HS-27A (cell line): ENCODE data around the gene MUC6.

Experiments used
- DNase-seq: peaks from one replicate; pipeline ENCODE4 v3.0.0-alpha.2; 2012; ENCODE audit warnings: low read depth, missing footprints

The MUC6 gene

DNA sequence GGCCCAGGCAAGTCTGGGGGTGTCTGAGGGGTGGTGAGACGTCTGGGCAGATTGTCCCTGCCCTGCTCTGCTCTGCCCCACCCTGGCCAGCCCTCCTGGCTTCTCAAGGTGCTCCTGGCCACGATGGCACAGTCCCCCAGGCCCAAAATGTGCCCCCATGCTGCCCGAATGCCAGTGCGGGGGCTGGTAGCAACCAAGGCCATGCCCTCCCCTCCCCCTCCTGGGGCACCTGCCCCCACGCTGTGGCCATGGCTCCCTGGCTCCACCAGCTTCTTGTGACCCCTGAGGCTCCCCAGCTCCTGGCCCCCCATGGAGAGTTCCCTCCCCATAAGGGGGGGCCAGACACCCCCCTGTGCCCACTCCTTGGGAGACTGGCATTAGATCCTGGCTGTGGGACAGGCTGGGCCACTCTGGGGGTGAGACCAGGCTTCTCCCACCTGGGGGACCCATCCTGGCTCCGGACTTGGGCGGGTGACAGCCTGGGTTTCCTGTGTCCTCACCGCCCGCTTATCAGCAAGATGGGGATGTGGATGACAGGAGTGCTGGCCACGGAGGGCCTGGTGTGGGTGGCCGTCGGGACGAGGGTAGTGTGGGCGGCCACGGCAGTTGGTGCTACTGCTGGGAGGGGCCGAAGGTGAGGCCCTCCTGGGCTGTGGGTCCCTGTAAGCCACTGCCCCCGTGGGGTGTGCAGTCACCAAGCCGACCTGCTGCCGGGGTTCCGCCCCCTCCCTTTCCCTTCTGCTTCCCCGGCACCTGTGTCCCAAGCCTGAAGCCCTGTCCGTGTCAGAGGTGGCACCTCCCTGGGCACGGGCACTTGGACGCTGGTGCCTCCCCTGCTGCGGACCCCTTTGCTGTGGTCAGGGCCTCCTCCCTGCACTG, 15.9 kb upstream of the MUC6 start:
- no peak for DNase-seq

DNA sequence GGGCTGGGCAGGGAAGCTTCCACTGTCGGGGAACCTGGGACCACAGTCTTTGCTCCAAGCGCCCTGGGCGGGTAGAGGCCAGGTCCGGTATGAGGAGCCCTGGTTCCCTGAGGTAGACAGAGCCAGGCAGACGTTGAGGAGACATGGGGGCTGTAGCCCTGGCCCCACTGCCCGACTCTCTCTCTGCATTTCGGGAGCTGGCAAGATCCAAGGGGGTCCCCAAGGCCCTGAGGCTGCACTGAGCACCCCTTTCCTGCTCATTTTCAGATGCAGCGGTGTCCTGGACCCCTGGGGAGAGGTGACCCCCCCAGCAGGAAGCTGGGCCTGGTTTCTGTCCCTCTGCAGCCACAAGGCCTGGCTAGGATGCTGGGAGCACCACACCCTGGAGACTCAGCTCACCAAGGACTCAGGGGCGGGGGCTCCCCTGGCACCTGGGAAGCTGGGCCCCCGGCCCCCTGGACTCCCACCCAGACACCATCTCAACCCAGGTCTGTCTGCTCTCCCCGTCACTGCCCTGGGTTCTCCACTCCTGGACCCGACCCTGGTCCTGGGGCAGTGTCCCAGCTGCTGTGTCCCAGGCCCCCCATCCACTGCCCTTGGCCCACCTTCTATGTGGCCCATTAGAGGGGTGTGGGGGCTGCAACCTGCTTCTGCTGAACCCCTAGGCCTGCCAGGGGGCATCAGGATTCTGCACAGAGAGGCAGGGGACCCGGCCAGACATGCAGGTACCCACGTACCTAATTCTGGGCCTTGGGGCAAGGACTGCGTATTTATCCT, 15.0 kb upstream of the MUC6 start:
- no peak for DNase-seq

DNA sequence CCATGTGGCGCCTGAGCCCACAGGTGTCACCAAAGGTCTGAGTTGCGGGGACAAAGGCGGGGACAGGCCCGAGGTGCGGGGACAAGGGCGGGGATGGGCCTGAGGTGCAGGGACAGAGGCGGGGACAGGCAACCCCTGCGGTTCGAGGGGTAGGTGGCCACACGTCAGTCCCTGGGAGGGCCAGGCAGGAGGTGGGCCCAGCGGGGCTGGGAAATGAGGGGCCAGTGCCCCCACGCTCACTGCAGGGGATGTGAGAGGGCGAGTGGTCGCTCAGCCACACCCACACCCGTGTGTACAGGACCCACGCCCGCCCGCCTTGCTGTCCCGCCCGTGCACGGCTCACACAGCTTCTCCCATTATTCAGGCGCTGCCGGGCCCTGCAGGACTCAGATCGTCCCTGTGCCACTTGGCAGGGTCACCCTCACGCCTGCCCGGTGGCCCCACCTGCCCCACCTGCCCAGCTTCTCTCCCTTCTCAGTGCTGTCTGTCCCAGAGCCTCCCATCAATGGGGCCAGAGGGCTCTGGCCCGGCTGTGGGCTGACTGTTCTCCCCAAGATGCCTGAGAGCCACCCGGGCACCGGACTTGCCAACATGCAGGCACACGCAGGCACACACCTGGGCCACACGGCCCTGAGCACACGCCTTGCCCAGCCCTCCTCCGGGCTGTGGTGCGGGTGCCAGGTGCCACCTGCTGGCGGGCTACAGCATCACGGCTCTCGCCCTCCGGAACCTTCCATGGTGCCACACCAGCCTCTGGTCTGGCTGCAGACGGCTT, 14.2 kb upstream of the MUC6 start:
- DNase-seq = no peak

DNA sequence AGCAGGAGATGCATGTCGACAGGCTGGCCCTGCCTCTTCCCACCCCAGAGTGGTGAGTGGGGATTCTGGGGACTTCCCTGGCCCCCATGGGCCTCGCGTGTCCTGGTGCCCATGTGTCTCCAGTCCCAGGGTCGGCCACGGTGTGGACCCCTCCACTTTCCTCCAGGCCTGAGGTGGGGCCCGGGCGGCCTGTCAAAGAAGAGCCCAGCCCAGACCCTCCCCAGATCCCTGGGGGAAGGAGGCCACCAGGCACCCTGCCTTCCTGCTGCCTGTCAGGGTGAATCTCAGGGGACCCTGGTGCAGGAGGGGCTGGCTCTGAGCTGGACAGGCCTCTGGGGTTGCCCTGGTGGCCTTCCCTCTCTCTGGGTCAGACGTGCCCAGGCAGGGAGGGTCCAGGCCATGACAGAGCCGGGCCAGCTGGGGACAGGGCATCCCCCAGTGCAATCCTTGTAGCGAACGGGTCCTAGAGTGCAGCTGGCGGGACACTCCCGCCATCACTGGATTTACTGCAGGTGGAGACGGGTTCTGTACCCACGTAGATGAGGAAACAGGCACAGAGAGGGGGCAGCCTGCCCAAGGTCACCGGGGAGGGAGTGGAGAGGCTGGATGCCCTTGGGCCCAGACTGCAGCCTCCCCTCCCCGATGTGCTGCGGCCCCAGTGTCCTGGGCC, 13.5 kb upstream of the MUC6 start:
- DNase-seq = no peak

DNA sequence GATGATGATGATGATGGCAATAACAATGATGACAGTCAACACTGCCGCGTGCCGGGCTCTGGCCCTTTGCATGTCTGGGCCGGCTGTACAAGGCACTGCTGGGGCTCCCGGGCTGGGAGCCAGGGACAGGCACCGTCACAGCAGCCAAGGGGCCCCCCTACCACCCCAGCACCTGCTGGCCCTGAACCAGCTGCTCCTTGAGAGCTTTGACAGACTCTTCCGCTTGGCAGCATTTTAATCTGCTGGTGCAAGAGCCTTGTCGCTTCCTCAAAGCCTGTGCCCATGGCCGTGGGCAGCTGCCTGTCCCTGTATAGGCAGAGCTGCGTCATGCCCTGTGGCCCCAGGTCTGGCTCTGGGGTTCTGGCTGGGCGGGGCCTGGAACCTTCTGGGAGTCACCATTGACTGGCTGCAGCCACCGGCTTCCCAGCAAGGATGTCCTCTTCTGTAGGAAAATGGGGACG, 12.9 kb upstream of the MUC6 start:
- DNase-seq = no peak

DNA sequence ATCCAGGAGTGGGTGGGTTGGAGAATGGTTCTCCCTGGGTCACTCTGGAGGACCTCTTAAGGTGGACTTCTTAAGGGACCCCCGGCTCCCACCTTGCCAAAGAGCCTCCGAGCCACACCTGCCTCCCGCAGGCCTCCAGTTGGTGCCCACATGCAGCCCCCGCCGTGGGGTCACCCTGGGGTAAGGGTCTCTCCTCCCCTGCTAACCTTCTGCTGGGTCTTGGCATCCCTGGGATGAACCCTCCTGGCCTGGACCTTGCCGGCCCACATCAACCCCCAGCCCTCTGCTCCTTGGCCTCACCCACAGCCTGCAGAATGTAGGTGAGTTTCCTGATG, 12.5 kb upstream of the MUC6 start:
- DNase-seq = no peak

DNA sequence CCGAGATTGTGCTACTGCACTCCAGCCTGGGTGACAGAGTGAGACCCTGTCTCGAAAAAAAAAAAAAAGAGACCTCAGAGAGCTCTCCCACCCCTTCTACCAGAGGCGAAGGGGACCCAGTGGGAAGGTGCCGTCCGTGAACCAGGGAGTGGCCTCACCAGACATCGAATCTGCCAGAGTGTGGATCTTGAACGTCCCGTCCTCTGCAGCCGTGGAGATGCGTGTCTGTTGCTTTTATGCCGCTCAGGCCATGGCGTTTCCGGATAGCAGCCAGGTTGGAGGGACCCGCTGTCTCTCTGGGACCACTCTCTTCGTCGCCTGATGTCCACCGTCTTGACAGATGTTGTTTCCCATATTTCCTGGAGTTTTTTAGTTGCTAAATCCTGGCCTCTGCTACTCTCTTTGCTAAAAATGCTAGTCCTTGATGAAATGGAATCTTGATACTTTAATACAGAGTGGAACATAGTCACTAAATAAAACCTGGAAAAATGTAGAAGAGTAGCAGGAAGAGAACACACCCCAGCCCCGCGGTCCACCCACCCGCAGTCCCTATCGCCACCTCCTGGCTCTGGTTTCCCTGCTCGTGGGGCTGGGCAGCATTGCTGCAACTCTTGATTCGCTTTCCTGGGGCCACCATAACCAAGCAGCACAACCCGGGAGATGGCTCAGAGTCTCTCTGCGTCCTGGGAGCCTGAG, 12.0 kb upstream of the MUC6 start:
- DNase-seq = no peak

DNA sequence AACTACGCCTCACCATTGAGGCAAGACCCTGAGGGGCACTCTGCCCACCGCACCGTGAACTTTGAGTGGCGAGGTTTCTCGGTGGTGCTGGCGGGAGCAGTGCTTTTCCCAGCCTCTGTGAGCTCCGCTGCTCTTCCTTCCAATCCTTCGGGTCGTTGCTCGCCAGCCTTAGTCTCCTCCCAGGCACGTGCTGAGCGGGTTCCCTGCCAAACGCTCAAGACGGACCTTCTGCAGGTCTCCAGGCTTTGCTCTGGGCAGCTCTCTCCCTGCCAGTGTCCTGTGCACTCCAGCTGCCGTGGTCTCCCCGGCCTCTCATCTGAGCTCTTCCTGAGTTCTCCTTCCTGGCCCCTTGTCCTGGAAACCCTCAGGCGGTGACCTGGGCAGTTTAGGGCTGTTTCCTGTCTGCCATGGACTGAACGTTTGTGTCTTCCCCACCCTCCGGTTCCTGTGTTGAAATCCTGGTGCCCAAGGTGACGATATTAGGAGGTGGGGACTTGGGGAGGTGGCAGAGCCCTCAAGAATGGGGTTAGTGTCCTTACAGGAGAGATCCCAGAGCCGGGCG, 11.2 kb upstream of the MUC6 start:
- DNase-seq = no peak

DNA sequence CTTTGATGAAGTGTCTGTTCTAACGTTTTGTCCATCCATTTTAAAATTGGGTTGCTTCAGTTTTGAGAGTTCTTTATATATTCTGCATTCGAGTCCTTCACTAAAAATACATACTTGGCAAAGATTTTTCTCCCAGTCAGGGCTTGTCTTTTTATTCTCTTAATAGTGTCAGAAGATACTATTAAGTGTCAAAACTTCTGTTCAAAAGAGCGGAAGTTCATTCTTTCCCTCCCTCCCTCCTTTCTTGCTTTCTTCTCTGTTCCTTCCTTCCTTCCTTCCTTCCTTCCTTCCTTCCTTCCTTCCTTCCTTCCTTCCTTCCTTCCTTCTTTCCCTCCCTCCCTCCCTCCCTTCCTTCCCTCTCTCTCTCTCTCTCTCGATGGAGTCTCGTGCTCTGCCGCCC, 7.6 kb upstream of the MUC6 start:
- no peak for DNase-seq

DNA sequence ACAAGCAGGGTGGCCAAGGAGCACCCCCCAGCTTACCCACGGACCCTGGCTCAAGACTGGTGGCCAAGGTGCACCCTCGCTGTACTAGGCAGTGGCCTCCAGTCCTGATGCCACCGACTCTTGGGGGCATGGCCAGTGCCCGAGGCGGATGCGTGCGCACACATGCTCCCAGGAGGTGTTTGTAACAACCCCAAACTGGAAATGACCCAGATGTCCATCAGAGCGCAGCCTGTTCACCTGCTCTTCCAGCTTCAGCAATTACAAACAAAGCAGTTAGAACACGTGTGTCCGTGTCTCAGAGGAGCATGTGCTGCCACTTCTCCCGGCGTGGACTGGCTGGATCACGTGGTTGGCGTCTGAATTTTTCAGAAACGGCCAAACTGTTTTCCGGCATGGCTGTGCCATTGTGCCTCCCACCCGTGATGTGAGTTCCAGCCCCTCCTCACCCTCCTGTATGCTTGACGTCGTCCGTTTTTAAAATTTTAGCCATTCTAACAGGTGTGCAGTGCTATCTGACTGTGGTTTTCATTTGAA, 7.1 kb upstream of the MUC6 start:
- no peak for DNase-seq

DNA sequence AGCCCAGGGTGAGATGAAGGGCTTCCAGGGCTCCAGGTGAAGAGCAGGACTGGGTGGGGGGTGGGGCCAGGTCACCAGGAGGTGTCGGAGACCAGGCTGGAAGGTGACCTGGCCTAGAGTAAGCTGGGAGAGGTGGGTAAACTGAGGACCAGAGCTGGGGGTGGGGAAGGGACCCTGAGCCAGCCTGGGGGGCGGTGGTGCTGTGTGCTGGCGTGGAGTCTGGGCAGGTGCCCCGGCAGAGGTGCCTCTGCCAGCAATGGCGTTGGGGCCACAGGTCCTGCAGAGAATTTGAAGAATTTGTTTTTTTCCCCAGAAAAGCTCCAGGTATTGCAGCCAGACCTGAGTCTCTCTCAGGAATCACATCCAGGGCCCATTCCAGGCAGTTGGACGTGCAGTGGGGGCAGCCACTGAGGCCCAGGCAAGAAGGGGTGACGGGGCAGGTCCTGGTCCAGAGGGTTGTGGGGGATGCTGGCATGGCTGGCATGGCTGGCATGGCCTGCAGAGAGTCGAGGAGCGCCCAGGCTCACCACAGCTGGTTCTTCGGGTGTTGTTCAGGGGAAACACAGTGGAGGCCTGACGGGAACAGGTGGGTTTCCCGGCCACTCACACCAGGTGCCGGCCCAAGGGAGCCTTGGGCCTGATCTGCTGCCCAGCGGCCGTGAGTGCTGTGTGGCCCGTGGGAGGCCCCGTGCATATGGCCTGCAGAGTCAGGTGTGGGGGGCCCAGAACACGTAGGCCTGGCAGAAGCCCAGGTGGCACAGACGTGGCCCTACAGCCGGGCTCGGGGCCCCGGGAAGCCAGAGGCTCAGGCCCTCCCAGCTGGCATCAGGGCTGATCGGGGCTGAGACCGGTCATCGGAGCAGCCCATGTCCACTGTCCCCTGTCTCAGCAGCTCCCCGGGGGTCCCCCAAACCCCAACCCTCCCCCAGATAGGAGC, 6.4 kb upstream of the MUC6 start:
- no peak for DNase-seq

DNA sequence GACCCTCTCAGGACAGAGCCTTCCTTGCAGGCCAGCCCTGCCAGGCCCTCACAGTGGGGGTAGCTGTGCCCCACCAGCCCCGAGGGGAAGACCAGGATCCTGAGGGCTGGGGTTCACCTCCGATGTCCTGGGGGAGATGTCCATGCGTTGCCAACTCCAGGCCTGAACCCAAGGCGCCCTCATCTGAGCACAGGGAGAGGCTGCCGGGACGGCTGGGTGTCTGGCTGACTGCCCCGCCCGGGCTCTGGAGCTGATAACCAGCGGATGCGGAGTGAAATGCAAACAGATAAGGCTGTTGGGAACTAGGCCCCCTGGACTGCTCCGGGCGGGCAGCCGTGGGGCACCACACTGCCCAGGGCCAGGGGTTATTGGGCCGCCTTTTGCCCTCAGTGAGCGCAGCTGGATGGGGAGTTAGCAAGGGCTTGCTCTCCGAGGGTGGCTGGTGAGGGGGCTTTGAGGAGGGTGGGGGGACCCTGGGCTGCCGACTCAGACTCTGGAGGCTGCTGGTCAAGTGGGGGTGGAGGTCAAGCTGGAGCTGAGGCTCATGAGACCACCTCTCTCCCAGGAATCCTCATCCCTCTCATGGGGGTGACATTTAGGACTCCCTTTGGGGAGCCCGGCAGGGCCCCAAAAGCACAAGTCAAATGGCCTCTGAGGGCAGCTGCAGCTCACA, 5.6 kb upstream of the MUC6 start:
- no peak for DNase-seq

DNA sequence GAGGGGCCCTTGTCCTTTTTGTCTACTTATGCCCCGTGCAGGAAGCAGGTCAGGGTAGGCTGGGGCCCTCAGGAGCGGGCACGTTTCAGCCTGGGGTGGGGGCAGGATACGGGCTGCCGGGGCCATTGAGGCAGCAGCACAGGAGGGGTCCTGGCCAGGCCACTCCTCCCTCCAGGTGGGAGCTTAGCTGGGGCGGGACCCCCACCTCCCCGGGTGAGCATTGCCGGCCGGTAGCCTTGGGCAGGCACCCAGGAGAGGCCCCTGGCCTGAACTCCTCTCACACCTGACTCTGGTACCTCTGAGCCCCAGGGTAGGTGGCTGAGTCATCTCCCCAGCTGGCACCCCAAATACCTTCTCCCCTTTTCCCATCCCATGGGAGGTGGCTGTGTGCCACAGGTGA, 5.0 kb upstream of the MUC6 start:
- no peak for DNase-seq

DNA sequence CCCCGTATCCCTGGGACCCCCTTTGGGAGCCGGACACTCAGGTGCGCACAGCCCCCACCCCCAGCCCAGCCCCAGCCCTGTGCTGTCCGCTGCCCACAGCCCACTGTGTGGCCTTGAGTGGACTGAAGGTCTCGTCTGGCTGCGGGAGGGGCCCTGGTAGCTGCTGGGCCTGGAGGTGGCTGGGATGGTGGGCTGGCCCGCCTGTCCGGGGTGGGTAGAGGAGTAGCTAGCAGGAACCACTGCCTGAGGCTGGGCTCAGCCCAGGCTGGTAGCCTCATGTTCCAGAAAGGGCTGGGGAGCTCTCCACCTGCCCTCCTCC, 4.6 kb upstream of the MUC6 start:
- no peak for DNase-seq

DNA sequence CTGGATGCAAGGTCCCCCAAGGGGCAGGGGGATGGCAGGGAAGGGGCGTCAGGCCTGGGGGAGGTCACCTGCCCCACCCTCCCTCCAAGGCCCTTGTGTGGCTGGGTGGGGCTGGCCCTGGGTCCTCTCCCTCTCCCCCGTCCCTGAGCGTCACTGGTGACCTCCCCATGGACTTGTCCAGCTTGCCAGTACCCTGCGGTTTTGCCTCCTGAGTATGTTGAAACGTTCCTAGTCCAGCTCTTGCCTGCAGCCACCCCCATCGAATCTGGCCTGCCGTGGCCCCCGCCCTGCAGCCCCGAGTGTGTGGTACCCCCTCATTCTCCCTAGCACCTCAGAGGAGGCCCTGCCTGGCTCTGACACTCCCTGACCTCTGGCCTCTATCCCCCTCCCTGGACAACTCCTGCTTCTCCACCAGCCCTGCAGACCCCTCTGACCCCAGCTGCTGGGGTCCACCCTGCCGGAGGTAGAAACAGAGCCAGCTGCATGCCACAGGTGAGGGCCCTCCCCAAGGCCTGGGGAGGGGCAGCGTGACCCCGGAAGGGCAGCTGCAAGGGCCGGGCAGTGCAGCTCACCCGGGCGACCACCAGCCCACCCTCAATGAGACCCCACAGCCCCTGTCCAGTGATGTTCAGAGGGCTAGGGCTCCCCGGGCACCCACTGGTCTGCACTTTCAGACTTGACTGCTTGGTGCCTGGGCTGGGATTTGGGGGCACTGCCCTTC, 4.1 kb upstream of the MUC6 start:
- DNase-seq = no peak

DNA sequence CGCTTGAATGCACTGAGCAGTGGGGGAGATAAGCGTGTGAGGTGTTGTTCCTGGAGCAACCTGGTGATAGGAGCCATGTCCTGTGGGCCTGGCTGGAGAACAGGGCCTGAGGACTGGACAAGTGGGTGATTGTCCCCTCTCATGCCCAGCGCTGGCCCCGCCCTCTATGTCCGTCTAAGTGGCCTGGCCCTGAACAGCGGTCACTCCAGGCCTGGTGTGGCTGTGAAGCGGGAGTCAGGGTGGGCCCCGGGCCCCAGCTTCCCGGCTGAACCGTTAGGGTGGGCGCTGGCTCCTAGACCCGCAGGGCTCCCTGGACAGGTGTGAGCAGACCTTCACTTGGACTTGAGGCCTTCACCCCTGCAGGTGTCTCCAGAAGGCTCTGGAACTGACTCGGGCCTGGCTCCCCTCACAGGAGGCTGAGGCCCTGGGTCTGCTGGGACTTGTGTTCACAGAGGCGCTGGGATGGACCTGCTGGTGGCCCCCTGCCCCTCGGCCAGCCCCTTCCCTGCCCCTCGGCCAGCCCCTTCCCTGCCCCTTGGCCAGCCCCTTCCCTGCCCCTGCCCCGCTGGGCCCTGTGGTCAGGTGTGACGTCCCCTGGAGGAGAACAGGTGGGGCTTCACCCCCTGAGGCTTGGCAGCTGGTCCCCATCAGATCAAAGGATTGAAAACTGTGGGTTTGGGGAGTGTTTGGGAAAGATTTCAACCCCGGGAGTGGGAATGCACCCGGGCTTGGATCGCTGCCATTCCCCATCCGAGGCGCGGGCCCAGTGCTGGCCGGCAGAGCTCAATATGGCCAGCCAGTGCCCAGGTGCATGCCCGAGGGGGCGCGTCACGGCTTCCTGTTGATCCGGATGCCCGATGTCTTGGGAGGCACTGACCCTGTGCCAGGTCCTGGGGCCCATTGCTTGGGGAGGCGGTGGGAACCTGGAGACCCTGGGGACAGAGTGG, 3.2 kb upstream of the MUC6 start:
- no peak for DNase-seq

DNA sequence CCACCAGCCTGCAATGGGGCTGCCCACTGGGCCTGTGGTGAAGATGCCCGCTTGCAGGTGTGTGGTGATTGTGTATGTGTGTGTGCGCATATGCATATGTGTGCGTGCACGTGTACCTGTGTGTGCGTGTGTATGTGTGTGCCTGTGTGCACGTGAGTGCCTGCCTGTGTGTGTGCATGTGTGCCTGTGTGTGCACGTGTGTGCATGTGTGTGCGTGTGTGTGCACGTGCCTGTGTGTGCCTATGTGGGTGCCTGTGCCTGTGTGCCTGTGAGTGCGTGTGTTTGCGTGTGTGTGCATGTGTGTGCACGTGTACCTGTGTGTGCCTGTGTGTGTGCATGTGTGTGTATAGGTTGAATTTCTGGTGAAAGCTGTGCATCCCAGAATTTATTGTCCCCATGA, 2.4 kb upstream of the MUC6 start:
- no peak for DNase-seq

DNA sequence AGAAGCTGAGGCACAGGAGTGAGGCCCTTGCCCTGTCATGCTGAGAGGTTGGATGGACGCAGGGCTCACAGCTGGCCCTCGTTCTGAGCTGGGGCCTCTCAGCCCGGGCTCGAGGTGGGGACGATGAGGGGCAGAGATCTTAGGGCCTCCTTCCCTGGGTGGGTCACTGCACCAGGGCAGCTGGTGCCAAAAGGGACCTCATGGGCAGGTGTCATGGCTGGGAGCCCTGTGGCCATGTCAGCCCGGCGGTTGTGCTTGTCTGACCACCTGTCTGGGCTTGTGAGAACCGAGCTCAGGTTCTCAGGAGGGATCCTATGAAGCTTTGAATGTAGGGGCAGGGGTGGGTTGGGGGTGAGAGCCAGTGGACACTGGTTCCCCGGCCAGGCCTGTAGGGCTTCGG, 1.8 kb upstream of the MUC6 start:
- DNase-seq = no peak
